ENCODE data around the gene ZNF714. TPM values are rescaled to one million over a fixed set of nuclear protein-coding genes. Genes with fewer than 3 reads are reported as not detected.
"Not testable (repeated sequence)": the region's sequence is repeated elsewhere in the genome, so short reads cannot be mapped to it uniquely, and the experiment has no call there.

Gene ZNF714
- total RNA-seq, 1 donor from 2014 or later: 2.7 TPM

DNA sequence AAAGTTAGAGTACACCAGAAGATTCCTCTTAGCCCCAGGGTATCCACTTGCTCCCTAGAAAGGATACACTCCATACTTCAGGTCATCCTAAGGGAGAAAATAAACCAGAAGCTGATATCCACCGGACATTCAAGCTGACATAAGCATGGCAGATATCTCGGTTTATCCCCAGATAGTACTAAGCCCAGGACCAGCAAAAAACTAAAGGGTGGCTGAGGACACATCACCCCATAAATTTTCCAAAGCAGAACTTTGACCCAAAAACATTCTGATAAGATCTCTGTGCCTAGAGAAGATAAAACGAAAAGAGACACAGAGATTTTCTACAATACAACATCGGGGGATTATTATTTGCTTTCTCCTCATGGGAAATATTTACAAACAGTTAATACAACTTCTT is 45.9 kb downstream of the ZNF714 start:
- DNase-seq (ENCODE audit: missing footprints): no peak
- intact Hi-C loops (cut with DNase I): no loop called here
- no peak for ATAC-seq

DNA sequence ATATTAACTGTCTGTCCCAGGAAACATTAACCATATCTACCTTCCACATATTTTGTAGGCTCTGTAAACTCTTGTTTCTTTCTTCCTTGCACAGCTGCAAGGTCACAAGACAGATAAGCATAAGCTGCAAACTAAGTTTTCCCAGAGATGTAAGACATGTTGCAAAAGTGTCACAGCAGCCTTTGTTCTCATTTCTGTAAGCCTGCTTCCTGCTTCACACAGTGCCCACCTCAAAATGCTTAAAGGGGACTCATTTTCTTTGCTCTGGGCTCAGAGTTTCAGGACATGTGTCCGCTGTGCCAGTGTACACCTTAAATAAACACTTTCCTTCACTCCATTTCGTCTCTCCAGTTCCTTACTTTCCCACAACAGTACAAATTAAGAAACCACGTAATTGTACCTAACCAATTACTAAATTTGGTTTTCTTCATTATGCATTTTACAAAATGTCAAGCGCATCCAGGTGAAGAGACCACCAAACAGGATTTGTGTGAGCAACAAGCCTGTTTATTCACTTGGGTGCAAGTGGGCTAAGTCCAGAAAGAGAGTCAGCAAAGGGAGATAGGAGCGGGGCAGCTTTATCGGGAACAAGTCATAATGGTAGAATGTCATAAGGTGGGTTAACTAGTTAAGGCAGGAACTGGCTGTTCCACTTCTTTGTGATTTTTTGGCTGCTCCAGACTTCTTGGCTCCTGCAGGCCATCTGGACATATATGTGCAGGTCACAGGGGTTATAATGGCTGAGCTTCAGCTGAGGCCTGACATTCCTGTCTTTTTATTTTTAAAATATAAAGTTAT is 47.1 kb downstream of the ZNF714 start:
- ATAC-seq (no peak), DNase-seq (ENCODE audit: missing footprints) (no peak)
- intact Hi-C loops (cut with DNase I): no loop called here

DNA sequence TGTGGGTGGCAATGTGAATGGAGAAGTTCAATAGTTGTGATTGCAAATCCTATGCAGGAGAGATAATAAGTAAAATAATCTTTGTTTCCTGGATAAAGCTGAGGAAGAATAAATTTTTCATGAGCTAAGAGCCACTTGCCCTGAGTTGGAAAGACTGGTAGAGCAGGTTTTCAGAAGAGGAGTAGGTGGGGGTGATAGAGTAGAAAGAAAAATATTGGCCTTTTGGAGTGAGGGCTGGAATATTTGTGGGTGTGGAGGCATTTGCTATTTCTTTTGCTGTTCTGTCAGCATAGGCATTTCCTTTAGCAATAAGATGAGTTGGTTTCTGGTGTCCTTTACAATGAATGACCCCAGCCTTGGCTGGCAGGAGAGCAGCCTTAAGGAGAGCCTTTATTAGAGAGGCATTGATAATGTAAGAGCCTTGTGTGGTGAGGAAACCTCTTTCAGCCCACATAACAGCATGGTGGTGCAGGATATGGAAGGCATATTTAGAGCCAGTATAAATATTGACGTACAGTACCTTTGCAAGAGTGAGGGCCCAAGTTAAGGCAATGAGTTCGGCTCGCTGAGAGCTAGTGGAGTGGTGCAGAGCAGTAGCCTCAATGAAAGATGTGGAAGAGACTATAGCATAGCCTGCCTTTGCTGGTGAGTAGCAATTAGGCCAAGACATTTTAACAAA is 48.2 kb downstream of the ZNF714 start:
- ATAC-seq (no peak), DNase-seq (ENCODE audit: missing footprints) (no peak)
- intact Hi-C loops (cut with DNase I): no loop called here

DNA sequence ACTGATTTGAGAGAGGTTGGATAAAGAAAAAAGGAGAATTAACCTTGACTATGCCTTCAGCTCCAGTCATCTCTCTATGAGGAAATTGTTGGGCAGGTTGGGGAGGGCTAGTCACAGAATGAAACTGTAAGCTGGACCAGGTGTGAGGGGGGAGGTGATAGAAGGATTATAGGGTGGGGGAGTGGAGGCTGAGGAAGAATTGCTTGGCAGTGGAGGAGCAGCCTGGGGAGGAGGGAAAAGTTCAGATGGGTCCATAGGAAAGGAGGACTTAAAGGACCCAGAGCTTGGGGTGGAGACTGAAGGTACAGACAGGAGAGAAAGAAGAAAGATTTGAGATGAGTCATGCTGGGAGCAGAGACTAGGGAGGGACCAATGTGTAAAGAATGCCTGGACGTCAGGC is 51.6 kb downstream of the ZNF714 start:
- DNase-seq (ENCODE audit: missing footprints): no peak
- intact Hi-C loops (cut with DNase I): no loop called here
- no peak for ATAC-seq

- intact Hi-C loops (cut with DNase I): no loop called here
- ATAC-seq: no peak
- DNase-seq (ENCODE audit: missing footprints): no peak
Observed at GRCh38 chr19:21134934-21135366, 52.9 kb downstream of the ZNF714 start.

DNA sequence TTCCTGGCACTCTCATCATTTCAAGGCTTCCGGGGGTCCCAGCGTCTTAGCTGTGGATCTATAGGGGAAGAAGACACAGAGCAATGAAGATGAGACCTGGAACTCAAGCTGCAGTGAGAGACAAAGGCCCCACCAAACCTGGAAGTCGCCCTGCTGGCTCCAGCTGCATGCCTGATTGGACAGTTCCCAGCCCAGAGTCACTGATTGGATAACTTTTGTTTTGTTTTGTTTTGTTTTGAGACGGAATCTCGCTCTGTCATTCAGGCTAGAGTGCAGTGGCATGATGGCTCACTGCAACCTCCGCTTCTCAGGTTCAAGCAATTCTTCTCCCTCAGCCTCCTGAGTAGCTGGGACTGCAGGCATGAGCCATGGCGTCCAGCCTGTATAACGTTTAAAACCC is 53.4 kb downstream of the ZNF714 start:
- ATAC-seq (no peak), DNase-seq (ENCODE audit: missing footprints) (no peak)
- intact Hi-C loops (cut with DNase I): no loop called here

- intact Hi-C loops (cut with DNase I): no loop called here
- DNase-seq (ENCODE audit: missing footprints): no peak
- no peak for ATAC-seq
Observed at GRCh38 chr19:21138130-21138529, 56.1 kb downstream of the ZNF714 start.

DNA sequence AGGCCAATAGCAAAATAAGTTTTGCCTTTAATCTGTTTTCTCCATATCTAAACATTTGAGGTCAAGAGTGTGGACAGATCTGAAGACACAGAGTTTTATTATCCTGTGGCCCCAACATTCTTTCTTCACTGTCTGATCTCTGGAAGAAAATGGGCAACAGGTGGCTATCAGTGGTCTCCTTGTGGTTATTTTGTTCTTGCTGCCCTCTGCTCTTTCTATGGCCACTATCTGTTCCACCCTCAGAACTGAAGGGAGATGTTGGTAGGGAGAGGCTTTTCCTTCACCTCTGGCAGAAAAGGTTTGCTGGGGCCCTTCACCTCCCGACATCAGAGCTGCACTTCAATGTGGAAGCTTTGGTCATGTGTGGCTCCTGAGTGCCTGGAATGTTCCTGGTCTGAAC is 59.0 kb downstream of the ZNF714 start:
- ATAC-seq; intact Hi-C loops (cut with DNase I); DNase-seq (ENCODE audit: missing footprints): not testable (repeated sequence)

DNA sequence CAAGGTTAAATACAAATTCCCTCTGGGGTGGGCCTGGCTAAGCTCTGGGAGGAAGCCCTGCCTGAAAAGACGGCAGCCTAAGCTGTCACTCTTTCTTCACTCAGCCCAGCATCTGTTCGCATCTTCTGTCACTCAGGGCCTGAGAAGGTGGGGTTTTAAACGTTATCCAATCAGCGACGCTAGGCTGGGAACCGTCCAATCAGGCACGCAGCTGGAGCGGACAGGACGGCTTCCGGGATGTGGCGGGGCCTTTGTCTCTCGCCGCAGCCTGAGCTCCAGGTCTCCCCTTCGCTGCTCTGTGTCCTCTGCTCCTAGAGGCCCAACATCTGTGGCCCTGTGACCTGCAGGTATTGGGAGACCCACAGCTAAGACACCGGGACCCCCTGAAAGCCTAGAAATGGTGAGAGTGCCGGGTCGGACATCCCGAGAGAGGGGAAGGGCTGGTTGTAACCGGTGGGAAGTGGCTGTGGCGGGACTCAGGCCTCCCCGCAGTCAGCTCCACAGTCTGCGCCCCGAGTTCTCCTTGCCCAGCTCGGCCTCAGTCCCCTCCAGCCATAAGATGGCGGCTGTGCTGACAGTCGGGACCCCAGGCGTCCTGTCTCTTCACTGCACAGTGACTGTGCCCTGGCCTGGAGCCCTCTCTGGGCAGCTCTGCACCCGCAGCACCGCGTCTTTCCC is 59.9 kb downstream of the ZNF714 start, which contains the start of gene ZNF431:
Gene ZNF431 (plus strand): TSS at position 254 of the 678 bp plus-strand sequence. CDS start 144 bp downstream, at position 398.
- ATAC-seq (peak; percentile 100), DNase-seq (ENCODE audit: missing footprints) (peak; percentile 96)
- intact Hi-C loops (cut with DNase I): no loop called here

DNA sequence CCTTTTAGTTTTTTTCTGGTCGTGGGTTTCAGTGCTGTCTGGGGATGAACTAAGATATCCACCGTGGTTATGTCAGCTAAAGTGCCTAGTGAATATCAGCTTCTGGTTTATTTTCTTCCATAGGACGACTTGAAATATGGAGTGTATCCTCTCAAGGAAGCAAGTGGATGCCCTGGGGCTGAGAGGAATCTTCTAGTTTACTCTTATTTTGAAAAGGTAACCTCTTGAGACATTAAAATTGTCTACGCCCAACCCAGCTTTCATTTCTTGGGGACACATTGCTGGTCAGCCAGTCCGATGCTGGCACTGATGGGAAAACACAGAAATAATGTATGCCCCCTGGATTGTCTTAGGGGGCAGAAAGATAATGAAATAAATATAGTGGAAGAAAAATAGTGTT is 61.4 kb downstream of the ZNF714 start:
- DNase-seq (ENCODE audit: missing footprints) (no peak), ATAC-seq (no peak)
- intact Hi-C loops (cut with DNase I): no loop called here

DNA sequence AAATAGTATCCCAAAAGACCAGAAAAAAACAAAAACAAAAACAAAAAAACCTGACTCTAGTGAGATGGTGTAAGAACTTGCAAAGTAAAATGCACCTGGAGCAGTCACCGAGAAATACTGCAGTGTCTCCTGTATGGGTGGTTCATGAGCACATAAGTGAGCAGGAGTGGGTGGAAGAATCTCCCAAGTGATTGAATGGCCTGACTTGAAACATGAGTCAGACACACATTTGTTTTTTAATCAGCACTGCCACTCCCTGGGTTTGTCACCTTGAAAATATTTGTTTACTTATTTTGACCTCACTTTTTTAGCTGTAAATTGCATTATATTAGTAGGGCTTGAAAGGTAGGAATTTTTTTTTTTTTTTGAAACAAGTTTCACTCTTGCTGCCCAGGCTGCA is 61.9 kb downstream of the ZNF714 start:
- intact Hi-C loops (cut with DNase I): no loop called here
- ATAC-seq (no peak), DNase-seq (ENCODE audit: missing footprints) (no peak)

DNA sequence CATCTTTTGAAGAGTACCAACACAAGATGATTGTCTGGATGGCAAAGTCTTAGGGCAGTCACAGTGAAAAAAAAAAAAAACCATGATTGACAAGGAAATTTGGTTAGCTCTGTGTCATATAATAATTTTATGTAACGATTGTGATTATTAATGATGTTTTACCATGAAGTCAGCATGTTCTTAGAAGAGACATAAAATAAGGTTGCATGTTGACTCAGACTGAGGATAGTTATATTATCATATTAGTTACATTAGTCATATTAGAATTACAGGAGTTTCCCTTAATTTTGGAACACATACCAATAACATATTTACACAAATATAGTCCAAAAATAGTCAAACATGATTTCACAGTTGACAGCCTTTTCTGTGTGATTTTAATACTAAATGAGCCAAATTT is 65.5 kb downstream of the ZNF714 start:
- intact Hi-C loops (cut with DNase I): no loop called here
- ATAC-seq (no peak), DNase-seq (ENCODE audit: missing footprints) (no peak)

GRCh38 chr19:21148681-21149080 is 66.7 kb downstream of the ZNF714 start:
- no peak for DNase-seq (ENCODE audit: missing footprints)
- intact Hi-C loops (cut with DNase I): no loop called here
- peak; percentile 67 for ATAC-seq

DNA sequence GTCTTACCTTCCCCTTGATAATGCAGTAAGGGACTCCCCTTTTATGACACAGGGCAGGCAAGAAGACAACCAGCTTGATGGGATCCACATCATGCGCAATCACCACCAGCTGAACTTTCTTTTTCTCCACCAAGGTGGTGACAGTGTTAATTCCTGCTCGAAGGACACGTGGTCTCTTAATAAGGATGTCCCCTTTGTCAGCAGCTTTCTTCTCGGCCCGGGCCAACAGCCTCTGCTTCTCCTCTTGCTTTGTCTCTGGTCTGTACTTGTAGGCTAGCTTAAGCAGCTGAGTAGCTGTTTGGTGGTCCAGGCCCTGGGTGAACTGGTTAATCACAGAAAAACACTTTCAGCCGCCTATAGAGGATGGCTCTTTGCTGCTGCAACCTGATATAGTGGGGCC is 67.9 kb downstream of the ZNF714 start:
- intact Hi-C loops (cut with DNase I): loop anchor here (5.0 kb wide), 1 partner anchor 58 kb away; no protein-coding TSS in a partner anchor
- ATAC-seq: no peak
- no peak for DNase-seq (ENCODE audit: missing footprints)

DNA sequence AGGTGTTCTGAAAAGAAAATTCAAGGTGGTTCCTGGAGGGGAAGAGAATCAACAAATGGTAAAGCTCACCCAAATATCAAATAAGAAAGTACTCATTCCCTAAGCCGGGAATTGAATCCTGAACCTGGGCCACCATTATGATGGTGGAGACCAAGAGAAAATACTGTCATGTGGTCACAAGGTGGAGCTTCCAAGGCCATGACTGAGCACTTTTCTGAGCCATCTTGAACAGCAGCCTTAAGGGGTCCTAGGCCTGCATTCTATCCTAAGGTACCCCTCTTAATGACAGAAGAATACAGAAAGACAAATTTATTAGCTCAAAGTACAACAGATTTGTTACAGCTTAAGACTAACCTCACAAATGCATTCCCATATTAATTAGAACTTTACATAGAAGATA is 69.5 kb downstream of the ZNF714 start:
- ATAC-seq (no peak), DNase-seq (ENCODE audit: missing footprints) (no peak)
- intact Hi-C loops (cut with DNase I): loop anchor here (5.0 kb wide), 1 partner anchor 59 kb away; no protein-coding TSS in a partner anchor

DNA sequence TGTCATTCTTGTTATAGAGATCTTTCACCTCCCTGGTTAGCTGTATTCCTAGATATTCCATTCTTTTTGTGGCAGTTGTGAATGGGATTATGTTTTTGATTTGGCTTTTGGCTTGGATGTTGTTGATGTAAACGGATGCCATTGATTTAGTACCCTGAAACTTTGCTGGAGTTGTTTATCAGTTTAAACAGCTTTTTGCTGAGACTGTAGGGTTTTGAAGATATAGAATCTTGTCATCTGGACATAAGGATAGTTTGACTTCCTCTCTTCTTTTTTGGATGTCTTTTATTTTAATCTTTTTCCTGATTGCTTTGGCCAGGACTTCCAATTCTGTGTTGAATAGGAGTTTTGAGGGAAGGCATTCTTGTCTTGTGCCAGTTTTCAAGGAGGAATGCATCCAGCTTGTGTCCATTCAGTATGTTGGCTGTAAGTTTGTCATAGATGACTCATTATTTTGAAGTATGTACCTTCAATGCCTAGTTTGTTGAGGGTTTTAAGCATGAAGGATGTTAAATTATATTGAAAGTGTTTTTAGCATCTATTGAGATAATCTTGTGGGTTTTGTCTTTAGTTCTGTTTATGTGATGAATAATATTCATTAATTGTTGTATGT is 76.6 kb downstream of the ZNF714 start:
- intact Hi-C loops (cut with DNase I): no loop called here

DNA sequence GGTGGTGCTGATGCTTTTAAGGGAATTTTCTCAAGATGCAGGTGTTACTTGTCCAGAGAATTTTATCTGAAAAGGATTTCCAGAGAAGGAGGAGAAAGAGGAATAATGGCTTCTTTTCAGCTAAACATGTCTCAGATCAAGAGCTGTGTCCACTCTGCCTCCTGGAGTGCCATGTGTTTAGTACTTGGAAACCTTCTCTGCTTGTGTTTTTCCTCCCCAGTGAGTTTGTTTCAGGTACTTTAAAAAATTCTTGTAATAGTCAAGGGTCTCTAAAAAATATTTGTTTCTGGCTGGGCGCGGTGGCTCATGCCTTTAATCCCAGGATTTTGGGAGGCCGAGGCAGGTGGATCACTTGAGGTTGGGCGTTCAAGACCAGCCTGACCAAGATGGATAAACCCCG is 82.5 kb downstream of the ZNF714 start:
- ATAC-seq (no peak), DNase-seq (ENCODE audit: missing footprints) (no peak)
- intact Hi-C loops (cut with DNase I): no loop called here

More for the DNA sequence above, 76.6 kb downstream of the ZNF714 start:
- DNase-seq (ENCODE audit: missing footprints): no peak
- ATAC-seq: no peak

GRCh38 chr19:21166436-21166835 is 84.4 kb downstream of the ZNF714 start:
- ATAC-seq (no peak), DNase-seq (ENCODE audit: missing footprints) (no peak)

More at GRCh38 chr19:21166436-21166835, 84.4 kb downstream of the ZNF714 start:
- intact Hi-C loops (cut with DNase I): no loop called here

Data from Right ventricle myocardium inferior (tissue), 1 donor.